ENCODE results near the gene CFAP69. TPM values are rescaled to one million over a fixed set of nuclear protein-coding genes. Genes with fewer than 3 reads are reported as not detected.

CFAP69 gene
- total and polyA plus RNA-seq, 10 of the 15 experiments (the other 5 are each of a cell fraction or from before 2014, with no cell fraction given): 0.11 to 3.1 (median 0.48) TPM; not detected in 1

GRCh38 chr7:90345595-90346335 lies 100.8 kb downstream of the CFAP69 start:
- TSS peak; percentile 97 for BruUV-seq (replicated peaks)
- Histone ChIP-seq H3K9ac (ENCODE audit: control insufficient read depth, insufficient read depth, low read length) (peak overlapping the region; percentile 94), H3K4me3 (peak overlapping the region; percentile 92), H3K4me2 (ENCODE audit: control insufficient read depth, insufficient read depth) (peak overlapping the region; percentile 91), H3K79me2 (ENCODE audit: control insufficient read depth, insufficient read depth, low read length) (peaks cover 29% of the 10 kb centered on the region), H3K27me3 (replicated peaks in 1 of 2; ENCODE audit: control insufficient read depth in 2 of 2, insufficient read depth in 2 of 2, low read length in 1 of 2) (no peaks in the 10 kb centered on the region), H3K4me1 (ENCODE audit: control insufficient read depth, insufficient read depth, low read length) (peaks cover 6% of the 10 kb centered on the region; the same call in 1 of the 2 replicates), H2AFZ (ENCODE audit: control insufficient read depth, low read depth, low read length) (peak overlapping the region; percentile 98), H3K9me3 (replicated peaks; ENCODE audit: control insufficient read depth, insufficient read depth, low read length) (no peaks in the 10 kb centered on the region; the same call in 2 of the 3 replicates), H4K20me1 (ENCODE audit: control insufficient read depth, insufficient read depth) (no peaks in the 10 kb centered on the region), H3K27ac (ENCODE audit: control insufficient read depth, insufficient read depth) (peak overlapping the region; percentile 99), H3K36me3 (ENCODE audit: control insufficient read depth in 2 of 2, insufficient read depth in 2 of 2, low read length in 1 of 2) (no peaks in the 10 kb centered on the region; a peak in 1 of 4 replicates)
- ChIA-PET RAD21 (ENCODE audit: unreplicated experiment) (interaction anchor here (0.6 to 1.6 kb wide), 5 partner anchors 33 to 157 kb away, joined by 3 to 5 read pairs (median 4); partner anchors contain the start of gene CLDN12), SMC1A (ENCODE audit: uncharacterized antibody, unreplicated experiment) (interaction anchor here (0.7 to 1.7 kb wide), 19 partner anchors 9 to 365 kb away, joined by 3 to 6 read pairs (median 3); partner anchors contain the start of gene STEAP1), CTCF (interaction anchor here (0.5 to 2.2 kb wide), 20 partner anchors 9 to 1789 kb away, joined by 3 to 15 read pairs (median 4); partner anchors contain the start of genes CLDN12 and STEAP1), POLR2A (interaction anchor here (0.8 kb wide), 2 partner anchors 58 to 99 kb away, joined by 3 to 8 read pairs; partner anchors contain the start of gene CLDN12)
- intact Hi-C loops (cut with micrococcal nuclease; ENCODE audit: unreplicated experiment) (loop anchor here (1.0 kb wide), 1 partner anchor 58 kb away; the partner anchor contains the start of gene CLDN12), in situ Hi-C loops (cut with MboI) (loop anchor here (5.0 kb wide), 1 partner anchor 57 kb away; the partner anchor contains the start of gene CLDN12)
- TF ChIP-seq CEBPB (IDR thresholded peaks at IDR 0.05; ENCODE audit: borderline replicate concordance in 1 of 2, low read depth in 2 of 2, low read length in 2 of 2) (no peak), SPI1 (IDR thresholded peaks at IDR 0.05; ENCODE audit: borderline replicate concordance, insufficient read depth, low read depth, low read length) (0 out of 2 replicates have a peak, but pooled peaks have one; percentile 32), MLLT1 (IDR thresholded peaks at IDR 0.05) (0 out of 2 replicates have a peak, but pooled peaks have one; percentile 27)
- no peak for DNase-seq (ENCODE audit: low read depth, low spot score)
- FAIRE-seq: no peak
- peak; percentile 34 for ATAC-seq
- WGBS (ENCODE audit: insufficient coverage, insufficient replicate concordance, low lambda C conversion rate, missing lambda C conversion rate): 18% methylated on average over 18 of the region's 18 CpGs

All from GM12878 (cell line).